HEK293 (cell line): ENCODE measurements around the gene TDRD9.

Source experiments
- CTCF ChIA-PET: fragments of 350-600 bp; formaldehyde crosslinking; extraction: SDS; loops from one replicate; lab custom pipeline; 2021; ENCODE audit warnings: antibody characterized with exemption; lab: Yijun Ruan, JAX
- POLR2A ChIA-PET: fragments of 300-600 bp; formaldehyde crosslinking; extraction: SDS; loops from one replicate; lab custom pipeline; 2020; ENCODE audit warnings: antibody characterized with exemption, inconsistent platforms; lab: Yijun Ruan, JAX
- H3K27ac ChIP-seq: fragments of 200-500 bp; sonication (Bioruptor generic); 2 replicates; pipeline ENCODE4 v1.5.1; 2014; ENCODE audit warnings: low read depth, low read length, control low read depth, inconsistent platforms; ENCODE audit errors: extremely low read depth
- H3K36me3 ChIP-seq, 2 experiments: fragments of 200-500 bp in 1 of 2; sonication (Bioruptor generic) in 1 of 2; 1 replicate in 1 of 2; 2 replicates in 1 of 2; pipeline ENCODE4 v1.5.1; 2014 to 2017; ENCODE audit warnings: inconsistent platforms in 2 of 2, low read length in 2 of 2; ENCODE audit not compliant: control insufficient read depth in 2 of 2, insufficient read depth in 1 of 2
- H3K4me1 ChIP-seq: fragments of 200-500 bp; sonication (Bioruptor generic); 2 replicates; pipeline ENCODE4 v1.5.1; 2014; ENCODE audit warnings: mild to moderate bottlenecking, low read length, inconsistent platforms; ENCODE audit not compliant: control insufficient read depth, insufficient read depth
- H3K4me3 ChIP-seq: 2 replicates; pipeline ENCODE4 v1.5.1; 2011; ENCODE audit warnings: low read depth, mild to moderate bottlenecking, control low read depth, low read length, moderate library complexity
- H3K9me3 ChIP-seq: fragments of 200-500 bp; sonication (Bioruptor generic); 2 replicates; pipeline ENCODE4 v1.5.1; 2014; ENCODE audit warnings: low read depth, low read length, inconsistent platforms; ENCODE audit not compliant: control insufficient read depth, insufficient read depth
- CTCF ChIP-seq: fragments of 450-650 bp; formaldehyde crosslinking; IDR thresholded peaks from 2 replicates; pipeline ENCODE4 v1.5.1; 2016; ENCODE audit warnings: missing biosample characterization, missing genetic modification characterization
- FEZF1 ChIP-seq: fragments of 450-650 bp; formaldehyde crosslinking; IDR thresholded peaks from 2 replicates; pipeline ENCODE4 v1.5.1; 2016; ENCODE audit warnings: missing biosample characterization, missing genetic modification characterization
- IKZF3 ChIP-seq: fragments of 450-650 bp; IDR thresholded peaks from 2 replicates; pipeline ENCODE4 v1.5.0; 2018; ENCODE audit warnings: missing biosample characterization, mild to moderate bottlenecking, missing genetic modification characterization, moderate library complexity
- KLF8 ChIP-seq: fragments of 450-650 bp; formaldehyde crosslinking; IDR thresholded peaks from 2 replicates; pipeline ENCODE4 v1.5.1; 2016; ENCODE audit warnings: missing biosample characterization, missing genetic modification characterization
- SCRT2 ChIP-seq: fragments of 450-650 bp; formaldehyde crosslinking; IDR thresholded peaks from 2 replicates; pipeline ENCODE4 v1.5.1; 2016; ENCODE audit warnings: missing biosample characterization, missing genetic modification characterization
- ZBTB10 ChIP-seq: fragments of 450-650 bp; formaldehyde crosslinking; IDR thresholded peaks from 2 replicates; pipeline ENCODE4 v1.5.1; 2016; ENCODE audit warnings: missing biosample characterization, missing genetic modification characterization
- ZBTB20 ChIP-seq: fragments of 450-650 bp; formaldehyde crosslinking; IDR thresholded peaks from 2 replicates; pipeline ENCODE4 v1.5.1; 2016; ENCODE audit warnings: missing biosample characterization, missing genetic modification characterization
- ZFHX2 ChIP-seq: fragments of 450-650 bp; formaldehyde crosslinking; conservative IDR thresholded peaks from 2 replicates; pipeline ENCODE4 v1.5.1; 2016; ENCODE audit warnings: missing biosample characterization, missing genetic modification characterization
- ZFP37 ChIP-seq: fragments of 450-650 bp; formaldehyde crosslinking; IDR thresholded peaks from 2 replicates; pipeline ENCODE4 v1.5.1; 2016; ENCODE audit warnings: missing biosample characterization, missing genetic modification characterization
- ZIC2 ChIP-seq: fragments of 450-650 bp; formaldehyde crosslinking; IDR thresholded peaks from 2 replicates; pipeline ENCODE4 v1.5.1; 2016; ENCODE audit warnings: missing biosample characterization, missing genetic modification characterization
- ZNF510 ChIP-seq: fragments of 450-650 bp; formaldehyde crosslinking; IDR thresholded peaks from 2 replicates; pipeline ENCODE4 v1.5.1; 2018; ENCODE audit warnings: mild to moderate bottlenecking, missing genetic modification characterization, missing biosample characterization; ENCODE audit not compliant: insufficient replicate concordance
- ZNF768 ChIP-seq: fragments of 450-650 bp; formaldehyde crosslinking; IDR thresholded peaks from 2 replicates; pipeline ENCODE4 v1.5.1; 2018; ENCODE audit warnings: missing biosample characterization, mild to moderate bottlenecking, missing genetic modification characterization
- ZNF785 ChIP-seq: fragments of 450-650 bp; formaldehyde crosslinking; IDR thresholded peaks from 2 replicates; pipeline ENCODE4 v1.5.1; 2016; ENCODE audit warnings: missing biosample characterization, missing genetic modification characterization
- ZNF792 ChIP-seq: fragments of 450-650 bp; formaldehyde crosslinking; IDR thresholded peaks from 2 replicates; pipeline ENCODE4 v1.5.1; 2016; ENCODE audit warnings: missing biosample characterization, missing genetic modification characterization

TDRD9 gene

GRCh38 chr14:104081951-104082464, 153.8 kb downstream of the TDRD9 start (continued):
- no peak for TF ChIP-seq ZNF768 (tag by site-specific recombination)
- no peak for TF ChIP-seq ZNF792 (tag by site-specific recombination)
- no peak for TF ChIP-seq SCRT2

- Histone ChIP-seq H3K4me3 (no peak overlapping the region), H3K27ac (no peak overlapping the region), H3K36me3 (no peaks in the 10 kb centered on the region), H3K4me1 (no peaks in the 10 kb centered on the region; the same call in 1 of the 2 replicates), H3K9me3 (no peaks in the 10 kb centered on the region)
- CTCF ChIA-PET, result no interaction called here
- POLR2A ChIA-PET, result no interaction called here
- TF ChIP-seq IKZF3 (tag by site-specific recombination) (no peak), ZNF785 (tag by site-specific recombination) (no peak), ZNF510 (no peak), FEZF1 (tag by site-specific recombination) (no peak), ZFP37 (no peak), ZBTB10 (tag by site-specific recombination) (no peak), ZBTB20 (tag by site-specific recombination) (no peak)
- TF ChIP-seq, all 188 proteins: peak for 0
Observed at GRCh38 chr14:104082807-104083206, 154.6 kb downstream of the TDRD9 start.

GRCh38 chr14:104084251-104085002, 156.2 kb downstream of the TDRD9 start:
- no peaks in the 10 kb centered on the region for H3K36me3 ChIP-seq
- TF ChIP-seq CTCF (no peak), ZIC2 (tag by site-specific recombination) (no peak), ZBTB20 (tag by site-specific recombination) (no peak), ZFHX2 (tag by site-specific recombination) (no peak), IKZF3 (tag by site-specific recombination) (no peak), KLF8 (tag by site-specific recombination) (no peak)
- H3K4me1 ChIP-seq, result no peaks in the 10 kb centered on the region
- no peak overlapping the region for H3K27ac ChIP-seq
- no peaks in the 10 kb centered on the region for H3K9me3 ChIP-seq
- H3K4me3 ChIP-seq, result no peak overlapping the region
- ChIA-PET POLR2A (no interaction called here), CTCF (interaction anchor here (0.5 to 1.2 kb wide), 5 partner anchors 10 to 478 kb away, joined by 3 to 7 read pairs (median 3); no protein-coding TSS in a partner anchor)
